GM18861 (cell line): ENCODE measurements around the gene HOXB2.

ENCODE experiments used
- ATAC-seq: cut with Tn5 transposase; IDR thresholded peaks from one replicate; pipeline ENCODE4 v1.9.1; 2021; ENCODE audit not compliant: unreplicated experiment

Gene HOXB2

DNA sequence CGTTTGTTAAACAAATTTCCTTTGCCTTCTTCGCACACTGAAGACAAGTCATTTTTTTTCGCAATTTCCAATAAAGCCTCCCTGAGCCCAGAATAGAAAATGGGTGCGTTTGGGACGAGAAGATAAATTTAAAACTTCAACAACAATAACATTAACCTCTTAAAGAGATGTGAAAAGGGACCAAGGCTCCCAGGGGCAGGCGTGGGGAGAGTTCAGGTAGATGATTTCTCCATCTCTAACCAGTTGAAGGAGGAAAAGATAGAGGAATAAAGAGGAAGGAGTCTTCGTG is 34.5 kb upstream of the HOXB2 start:
- ATAC-seq = no peak

DNA sequence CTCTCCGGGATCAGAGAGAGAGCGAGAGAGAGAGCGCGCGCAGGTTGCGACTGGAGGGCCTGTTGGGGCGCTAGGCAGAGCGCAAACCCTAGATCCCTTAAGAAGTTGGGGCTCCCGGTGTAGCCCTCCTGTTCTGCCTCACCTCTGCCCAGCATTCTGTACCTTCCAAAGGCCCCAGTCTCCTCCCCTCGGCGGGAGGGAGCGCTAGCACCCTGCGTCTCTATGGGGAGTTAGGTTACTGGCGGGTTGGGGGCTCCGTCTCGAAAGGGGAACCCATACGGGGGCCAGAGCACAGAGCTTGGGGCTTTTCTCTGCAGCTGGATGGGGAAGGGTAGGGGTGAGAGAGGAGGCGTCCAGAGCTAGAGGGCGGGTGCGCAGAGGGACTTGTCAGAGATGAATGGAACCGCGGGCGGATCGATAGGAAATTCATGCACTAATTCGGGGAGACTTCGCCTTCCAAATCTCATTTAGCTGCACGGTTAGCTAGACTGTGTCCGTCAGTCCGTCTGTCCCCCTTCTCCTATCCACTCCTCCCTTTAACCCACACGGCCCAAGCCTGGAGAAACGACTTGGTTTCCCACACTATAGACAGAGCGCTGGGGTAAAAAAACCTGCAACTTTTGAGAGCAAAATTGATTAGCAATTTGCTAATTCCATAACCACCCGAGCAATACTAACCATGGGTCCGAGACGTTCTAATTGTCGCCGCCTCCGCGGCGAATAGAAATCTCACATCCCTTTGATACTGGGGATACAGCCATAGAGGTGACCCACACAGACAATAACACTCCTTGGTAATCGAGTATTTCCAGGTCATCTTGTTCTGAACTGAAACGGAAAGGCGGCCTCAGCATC is 33.9 kb upstream of the HOXB2 start:
- no peak for ATAC-seq

DNA sequence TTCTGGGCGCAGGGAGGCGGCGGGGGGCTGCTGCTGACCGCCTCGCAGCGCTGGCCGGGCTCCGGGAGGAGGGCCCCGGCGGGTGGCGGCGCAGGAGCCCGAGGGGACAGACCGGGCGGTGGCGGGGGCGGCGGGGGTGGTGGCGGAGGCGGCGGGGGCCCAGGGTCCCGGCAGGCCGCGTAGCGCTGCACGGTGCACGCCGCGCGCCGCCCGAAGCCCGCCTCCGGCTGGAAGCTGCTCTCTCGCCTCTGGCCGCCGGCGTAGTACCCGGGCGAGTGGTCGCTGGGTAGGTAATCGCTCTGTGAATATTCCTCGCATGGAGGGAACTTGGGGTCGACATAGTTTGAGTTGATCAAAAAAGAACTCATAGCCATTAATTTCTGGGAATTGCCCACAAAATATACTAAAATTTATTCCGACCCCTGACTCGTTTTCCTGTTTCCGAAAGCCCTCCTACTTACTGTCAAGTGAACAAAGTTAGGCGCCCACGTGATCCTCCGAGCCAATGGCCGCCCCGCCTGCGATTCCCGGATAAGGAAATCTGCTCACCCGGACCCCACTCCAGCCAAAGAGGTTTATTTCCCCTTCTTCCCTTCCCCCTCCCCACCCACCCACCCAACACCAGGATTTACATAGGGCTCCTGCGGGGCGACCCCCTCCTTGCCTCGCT is 33.2 kb upstream of the HOXB2 start, which contains the start of gene HOXB4:
Gene HOXB4, minus strand, starts transcription at position 405 of the 670 bp plus-strand sequence. Its CDS starts 31 bp downstream, at position 374.
- ATAC-seq = no peak

DNA sequence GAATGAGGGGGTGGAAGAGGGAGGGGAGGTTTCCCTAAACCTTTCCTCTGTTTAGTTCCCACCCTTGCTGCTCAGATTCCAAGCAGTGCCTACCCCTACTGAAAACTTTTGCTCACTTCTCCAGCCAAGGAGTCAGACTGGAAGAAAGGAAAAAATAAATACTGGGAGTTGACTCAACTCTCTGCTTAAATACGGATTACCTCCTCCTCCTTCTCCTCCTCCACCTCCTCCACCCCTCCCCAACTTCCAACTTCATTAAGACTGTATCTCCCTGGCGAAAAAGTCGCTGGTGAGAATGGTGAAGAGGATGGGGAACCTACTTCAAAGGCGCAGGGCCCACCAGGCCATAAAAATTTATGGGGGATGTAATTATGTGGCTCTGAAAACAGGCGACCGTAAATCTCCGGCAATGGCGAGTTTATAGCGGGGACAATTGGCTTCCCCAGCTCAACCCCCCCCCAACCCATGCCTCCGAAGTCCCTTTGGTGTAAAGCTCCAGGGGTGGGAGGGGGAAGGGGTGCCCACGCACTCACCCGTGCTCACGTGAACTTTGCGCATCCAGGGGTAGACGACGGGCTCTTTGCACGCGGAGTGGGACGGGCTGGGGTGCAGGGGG is 32.5 kb upstream of the HOXB2 start:
- ATAC-seq = no peak

DNA sequence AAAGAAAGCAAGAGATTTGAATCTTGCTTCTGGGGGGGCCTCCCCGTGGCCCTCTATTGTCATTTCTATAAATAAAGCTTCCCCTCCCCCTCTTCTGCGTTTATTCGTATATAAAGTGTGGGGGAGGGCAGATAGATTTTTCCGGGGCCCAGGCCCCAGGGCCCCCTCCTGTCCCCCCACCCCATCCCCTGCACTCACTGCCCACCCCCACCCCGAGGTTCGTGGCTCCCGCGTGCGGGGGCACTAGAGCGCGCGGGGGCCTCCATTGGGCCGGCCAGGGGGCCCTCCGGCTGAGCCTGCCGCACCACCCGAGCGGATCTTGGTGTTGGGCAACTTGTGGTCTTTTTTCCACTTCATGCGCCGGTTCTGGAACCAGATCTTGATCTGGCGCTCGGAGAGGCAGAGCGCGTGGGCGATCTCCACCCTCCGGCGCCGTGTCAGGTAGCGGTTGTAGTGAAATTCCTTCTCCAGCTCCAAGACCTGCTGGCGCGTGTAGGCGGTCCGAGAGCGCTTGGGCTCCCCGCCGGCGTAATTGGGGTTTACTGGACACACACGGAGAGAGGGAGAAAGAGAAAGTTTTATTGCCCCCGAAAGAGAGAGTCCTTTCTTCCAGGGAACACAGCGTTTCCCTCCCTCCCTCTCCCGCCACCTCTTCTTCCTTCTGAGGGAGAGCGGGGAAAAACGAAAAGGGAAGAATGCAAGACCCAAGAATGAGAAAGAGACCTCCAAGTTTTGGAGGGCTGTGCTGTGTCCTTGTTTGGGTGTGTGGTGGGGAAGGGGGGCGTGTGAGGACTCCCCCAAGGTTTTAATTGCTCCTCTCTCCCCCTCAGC is 31.8 kb upstream of the HOXB2 start:
- ATAC-seq = no peak

DNA sequence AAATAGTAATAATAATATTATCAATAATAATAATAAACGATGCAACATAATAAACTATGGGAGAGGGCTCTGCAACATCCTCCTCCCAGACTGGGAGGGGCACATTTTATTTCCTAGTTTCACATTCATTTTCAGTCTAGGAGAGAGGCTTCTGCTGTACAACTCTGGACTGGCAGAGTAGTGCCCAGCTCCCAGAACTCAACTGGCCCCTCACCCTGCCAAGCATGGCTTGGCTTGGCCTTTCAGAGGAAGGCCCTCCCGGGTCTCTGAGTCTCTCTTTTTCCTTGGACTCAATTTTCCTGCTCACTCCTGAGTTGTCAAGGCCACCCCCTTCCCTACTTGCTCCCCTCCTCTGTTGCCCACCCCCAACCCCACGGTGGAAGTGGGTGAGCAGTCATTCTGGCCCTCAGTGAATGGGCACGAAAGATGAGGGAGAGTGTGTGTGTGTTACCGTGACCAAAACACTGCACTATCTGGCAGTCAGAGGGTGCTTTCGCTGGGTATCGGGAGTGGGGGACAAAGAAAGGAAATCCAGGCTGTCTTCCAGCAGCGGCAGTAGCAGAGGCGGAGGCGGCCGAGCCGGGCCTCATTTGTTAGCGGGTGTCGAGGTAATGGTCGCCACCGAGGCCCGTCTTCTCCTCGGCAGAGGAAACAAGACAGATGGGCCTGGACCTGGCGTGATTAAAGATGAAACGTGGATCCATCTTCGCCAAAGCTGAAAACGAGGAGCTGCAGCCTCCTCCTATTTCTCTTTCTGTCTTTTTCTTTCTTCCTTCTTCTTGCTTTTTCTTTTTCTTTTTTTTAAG is 31.0 kb upstream of the HOXB2 start:
- no peak for ATAC-seq

DNA sequence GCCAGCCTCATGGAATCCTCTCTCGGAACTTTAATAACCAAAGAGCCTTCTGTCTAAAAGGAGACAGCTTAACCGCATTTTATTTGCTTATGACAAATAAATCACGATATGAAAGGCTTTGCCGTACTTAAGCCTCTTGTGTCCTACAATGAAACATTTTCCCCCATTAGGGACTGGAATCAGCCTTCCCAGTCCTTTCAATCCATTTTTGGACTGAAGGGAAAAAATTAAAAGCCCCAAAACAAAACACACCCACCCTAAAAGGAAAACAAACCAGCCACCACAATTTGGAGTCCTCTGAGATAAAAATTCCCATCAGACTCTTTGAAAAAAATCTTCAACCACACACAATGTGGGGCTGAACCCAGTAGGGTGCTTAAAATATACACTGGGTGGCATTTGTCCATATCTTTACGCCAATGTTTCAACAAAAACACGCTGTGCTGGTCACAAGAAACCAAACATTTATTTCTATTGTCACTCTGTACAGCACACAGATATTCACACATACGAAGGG is 30.2 kb upstream of the HOXB2 start:
- no peak for ATAC-seq

DNA sequence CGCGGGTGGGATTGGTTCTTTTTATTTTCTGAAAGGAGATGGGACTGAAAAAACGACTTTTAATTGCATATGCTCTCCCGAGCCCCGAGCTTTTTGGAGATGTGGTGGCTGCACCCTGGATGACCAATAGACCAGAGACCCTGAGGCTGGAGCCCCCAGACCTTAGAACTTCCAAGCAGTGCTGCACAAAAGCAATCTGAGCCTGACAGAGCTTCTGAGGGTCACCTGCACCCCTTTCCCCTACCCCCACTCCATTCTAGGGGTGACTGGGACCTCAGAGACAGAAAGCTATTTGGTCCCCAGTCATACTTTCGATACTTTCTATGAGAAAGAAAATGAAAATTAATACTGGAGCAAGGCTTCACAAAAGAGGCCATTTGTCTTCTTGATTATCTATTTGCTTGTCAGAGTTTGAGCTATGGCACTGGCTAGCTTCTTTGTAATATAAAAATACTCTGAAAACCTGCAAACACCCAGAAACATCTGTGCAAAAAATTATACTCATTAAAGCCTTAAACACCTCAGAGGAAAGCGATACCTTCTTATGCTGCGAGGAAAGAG is 29.7 kb upstream of the HOXB2 start:
- ATAC-seq = no peak

DNA sequence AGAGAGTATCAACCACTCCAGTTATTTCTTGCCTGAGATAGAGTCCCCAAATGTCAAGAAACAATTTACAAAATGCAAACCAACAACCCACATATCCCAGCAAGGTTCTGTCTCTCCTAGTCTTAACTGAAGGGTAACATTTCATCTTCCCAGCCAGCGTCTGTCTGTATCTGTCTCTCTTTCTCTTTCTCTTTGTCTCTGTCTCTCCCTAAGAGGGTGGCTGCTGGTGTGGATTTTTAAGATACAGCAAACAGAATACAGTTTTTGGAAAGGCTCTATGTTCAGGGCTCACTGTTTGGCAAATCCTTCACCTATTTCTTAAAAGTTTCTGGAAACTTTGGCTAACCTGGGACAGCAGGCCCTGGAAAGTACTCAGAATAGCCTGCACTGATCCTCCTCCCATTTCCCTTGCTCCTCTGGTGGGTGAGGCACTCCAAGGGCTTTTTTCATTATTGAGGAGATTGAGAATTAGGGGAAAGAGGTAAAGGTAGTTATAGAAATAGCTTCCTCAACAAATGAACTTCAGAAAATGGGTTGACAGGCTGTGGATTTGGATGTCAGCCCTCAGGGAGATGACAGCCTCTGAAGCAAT is 27.0 kb upstream of the HOXB2 start:
- no peak for ATAC-seq

DNA sequence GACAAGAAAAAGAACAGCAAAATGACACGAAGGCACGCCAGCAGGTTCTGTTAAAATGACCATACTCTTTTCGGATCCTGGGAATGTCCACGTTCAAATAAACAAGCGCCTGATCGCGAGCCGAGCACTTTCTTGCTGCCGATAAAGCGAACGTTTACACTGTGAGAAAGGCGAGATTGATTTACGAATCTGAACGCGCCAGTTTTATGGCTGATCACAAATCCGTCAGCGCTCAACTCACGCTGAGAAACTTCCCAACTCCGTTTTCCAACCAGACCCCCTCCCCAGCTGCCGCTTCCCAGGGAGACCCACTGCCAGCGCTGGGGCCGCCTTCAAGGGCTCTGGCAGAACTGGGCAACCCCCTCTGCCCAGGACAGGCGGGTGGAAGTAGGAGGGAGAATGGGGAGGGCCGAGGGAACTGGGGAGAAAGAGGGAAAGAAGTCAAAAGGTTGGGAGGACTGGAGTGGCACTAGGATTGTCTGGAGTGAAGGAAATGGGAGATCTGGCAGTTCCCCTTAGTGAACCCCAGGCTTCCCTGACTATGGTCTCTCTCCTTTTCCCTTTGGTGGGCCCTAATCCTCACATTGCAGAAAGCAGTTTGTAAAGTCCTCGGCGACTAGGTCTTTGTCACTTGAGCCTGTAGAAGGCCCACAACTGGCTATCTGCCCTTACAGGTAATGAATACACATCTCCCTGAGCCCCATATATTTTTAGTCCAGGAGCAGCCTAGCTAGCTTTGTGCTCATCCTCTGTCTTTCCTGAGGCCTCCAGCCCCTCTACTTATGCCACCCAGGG is 26.3 kb upstream of the HOXB2 start:
- no peak for ATAC-seq

DNA sequence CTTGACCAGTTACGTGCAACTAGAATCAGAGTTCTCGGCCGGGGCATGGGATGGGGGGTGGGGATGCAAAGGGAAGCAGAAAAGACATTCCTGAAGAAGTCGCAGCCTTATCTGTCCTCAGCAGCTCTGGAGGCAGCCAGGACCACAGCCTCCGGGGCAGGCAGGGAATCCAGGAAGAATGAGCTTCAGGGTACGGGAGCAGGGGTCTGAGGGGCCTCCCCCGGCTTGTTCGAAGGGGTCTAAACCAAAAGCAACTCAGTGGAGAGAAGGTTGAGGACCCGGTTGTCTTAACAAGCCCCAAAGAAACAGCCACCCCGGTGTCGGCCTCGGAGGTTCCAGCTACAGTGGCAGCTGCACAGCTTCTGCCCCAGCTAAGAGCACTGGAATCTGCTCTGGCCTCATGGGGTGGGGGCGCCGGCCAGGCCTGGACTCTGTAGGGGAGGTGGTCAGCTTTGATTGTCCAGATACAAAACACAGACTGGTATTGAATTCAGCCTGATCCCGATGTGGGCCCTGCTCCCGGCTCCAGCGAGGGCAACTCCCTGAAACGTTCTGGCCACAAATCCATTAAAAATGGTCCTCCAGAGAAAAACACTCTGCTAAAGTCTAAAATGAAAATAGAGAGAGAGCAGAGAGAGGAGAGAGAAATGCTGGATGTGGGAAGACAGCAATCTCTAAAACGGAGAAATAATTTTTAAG is 25.6 kb upstream of the HOXB2 start:
- ATAC-seq = no peak

DNA sequence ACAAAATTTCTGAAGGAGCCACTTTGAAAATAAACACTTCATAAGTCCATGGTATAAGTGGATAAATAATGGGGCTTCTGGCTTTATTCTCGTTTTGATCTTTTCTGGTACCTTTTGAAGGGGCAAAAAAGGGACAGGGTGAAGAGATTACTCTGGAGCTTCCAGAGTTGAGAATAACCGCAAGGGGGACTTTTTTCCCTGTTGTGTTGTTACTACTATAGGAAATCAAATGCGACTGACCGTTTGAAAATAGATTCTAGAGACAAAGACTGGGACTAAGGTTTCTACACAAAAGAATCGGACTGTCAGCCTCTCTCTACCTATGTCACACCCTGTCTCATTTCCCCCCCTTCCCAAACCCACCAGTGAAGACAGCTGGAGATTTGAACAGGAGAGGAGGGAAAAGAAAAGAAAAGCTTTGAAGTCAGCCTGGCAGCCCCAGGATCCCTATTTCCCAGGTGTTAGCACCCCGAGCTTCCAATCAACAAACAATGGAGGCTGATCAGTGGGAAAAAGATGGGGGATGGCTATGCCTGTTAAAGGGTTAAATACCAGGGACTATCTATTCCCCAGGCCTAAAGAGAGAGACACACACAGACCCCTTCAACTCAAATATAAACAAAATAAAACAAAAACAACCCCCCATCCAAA is 24.9 kb upstream of the HOXB2 start:
- no peak for ATAC-seq

DNA sequence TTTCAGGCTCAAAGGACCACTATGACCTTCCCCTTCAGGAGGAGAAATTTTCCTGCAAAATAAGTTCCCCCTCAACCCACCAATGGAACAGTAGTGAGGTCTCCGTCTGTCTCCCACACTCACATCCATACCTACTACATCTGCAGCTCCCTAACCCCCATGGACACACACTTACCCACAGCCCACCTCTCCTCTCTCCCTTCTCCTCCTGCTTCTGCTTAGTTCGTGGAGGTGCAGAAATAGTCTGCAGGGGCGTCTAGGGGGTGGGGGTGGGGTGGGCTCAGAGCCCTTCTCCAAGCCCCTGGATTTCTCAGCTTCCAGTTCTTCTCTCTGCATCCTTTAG is 24.3 kb upstream of the HOXB2 start:
- no peak for ATAC-seq

DNA sequence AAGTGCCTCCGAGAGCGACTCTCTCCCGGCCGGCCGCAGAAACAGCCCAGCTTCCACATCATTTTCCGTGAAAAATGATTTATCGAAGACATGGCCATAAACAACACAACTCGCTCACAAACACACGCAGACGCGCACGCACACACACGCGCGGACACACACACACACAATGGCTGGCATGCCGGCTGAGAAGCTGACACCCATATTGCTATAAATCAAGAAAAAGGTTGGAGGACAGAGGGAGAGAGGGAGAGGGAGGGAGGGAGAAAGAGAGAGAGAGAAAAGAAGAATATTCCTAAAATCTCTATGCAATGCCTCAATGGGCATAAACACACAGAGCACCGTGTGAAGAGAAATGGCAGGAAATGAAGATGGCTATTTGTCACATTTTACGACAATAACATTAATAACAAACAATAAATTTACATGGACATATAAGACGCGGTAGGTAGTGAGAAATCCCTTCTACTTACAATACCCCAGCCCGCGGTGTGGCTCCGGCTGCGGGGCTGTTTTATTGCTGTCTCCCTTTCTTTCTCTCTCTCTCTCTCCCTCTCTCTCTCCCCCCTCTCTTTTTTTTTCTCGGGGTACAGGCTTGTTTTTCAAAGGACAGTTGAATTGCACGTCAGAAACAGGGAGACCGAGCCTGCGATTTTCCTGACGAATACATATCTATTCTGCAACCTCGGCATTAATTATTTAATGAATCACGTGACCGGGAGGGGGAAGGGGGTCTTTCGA is 23.8 kb upstream of the HOXB2 start:
- ATAC-seq = no peak

DNA sequence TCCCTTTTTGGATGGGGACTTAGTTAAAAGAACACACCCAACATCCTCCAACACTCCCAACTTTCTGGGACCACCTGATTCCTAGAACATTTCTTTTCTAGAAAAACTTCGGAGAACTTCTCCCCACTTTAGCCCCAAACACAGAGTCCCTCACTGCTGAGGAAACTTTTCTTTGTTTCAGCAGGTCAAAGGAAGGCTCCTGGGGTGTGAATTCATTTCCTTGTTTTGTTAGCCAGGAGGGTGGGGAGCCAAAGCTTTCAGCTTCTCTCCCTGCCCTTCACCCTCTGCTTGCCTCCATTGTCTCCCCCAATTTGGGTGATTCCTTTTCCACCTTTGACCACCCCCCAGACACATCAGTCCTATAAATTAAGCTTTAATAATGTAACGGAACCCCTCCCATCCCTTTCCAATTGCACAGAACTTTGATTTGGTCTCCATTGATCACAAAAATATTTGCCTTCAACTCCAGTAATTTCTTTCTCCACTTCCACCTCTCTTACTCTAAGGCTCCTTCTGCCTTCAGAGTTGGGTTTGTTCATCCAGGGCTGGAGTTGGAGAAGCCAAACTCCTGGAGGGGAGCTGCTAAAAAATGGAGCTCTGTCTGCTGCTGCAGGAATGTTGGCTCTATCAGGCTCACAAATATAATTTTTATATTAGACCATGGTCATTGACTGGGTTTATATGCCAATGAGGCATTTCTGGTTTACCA is 22.9 kb upstream of the HOXB2 start:
- no peak for ATAC-seq

DNA sequence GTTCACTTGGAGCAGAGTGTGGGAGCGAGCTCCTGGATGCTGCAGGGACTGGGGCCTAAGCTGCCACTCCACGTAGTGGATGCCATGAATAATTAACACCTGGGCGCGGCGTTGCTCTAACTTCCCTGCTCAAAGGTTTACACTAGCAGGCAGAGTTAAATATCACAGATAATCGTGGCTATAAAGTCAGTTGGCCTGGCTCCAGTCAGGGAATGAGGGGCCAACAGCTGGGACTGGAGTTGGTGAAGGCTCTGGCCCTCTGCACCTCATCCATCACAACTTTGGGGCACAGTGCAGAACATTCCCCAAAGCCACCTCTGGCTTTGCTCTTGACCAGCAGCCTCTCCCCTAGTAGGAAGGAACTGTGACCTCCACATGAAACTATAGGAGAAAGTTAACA is 22.3 kb upstream of the HOXB2 start:
- no peak for ATAC-seq

DNA sequence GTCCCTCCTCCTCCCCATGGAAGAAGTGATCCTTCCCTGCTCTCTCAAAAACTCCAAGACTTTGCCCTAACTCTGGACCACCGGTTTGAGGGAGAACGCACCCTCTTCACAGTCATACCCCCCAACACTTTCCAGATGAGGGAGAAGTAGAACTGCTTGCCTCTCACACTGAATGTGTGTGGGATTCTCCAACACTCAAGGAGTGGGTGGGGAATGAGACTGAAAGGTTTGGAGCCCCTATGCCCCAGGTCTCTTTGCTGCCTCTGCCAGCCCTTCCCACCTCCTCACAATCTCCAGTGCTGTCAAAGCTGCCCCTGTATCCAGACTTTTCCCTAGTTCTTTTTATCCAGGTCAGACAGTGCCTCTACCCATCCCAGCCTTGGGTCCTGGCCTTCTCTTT is 21.8 kb upstream of the HOXB2 start:
- no peak for ATAC-seq
